ENCODE results near the gene NKG7. TPM values are rescaled to one million over a fixed set of nuclear protein-coding genes. Genes with fewer than 3 reads are reported as not detected.

Gene NKG7
- total and polyA plus RNA-seq, 2 experiments from 2014 or later: not detected

DNA sequence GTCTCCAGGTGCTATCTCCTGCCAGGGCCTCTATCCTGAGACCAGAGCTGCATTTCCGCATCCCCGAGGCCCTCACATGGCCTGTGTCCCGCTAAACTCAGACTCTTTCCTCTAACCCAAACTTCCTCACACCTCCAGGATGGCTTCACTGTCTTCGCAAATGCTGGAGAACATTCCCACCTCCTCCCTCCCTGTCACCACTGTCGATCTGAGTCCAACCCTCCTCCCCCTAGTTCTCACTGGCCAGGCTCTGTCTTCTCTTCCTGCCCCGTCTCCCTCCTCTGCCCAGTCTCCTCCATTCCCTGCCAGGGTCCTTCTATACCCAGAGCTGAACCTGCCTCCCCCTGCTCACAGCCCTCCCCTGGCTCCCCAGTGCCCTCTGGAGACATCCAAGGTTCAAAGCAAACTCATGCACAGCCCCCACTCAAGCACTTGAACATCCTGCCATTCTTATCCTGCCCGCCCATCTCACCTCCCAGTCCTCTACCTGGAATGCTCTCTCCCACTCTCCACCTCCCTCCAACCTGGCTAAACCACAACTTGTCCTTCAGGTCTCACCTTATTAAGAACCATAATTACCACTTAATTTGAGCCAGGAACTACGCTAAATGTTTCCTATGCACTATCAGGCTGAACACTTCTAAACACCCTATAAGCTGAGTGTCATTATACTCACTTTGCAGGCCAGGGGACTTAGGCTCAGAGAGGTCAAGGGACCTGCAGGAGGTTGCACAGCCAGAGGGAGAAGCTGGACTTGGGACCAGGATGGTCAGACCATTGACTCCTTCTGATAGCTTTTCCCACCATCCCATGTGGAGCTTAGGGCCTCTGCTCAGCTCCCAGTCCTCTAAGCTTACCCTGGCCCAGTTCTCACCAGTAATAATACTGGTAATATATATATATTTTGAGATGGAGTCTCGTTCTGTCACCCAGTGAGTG is 29.6 kb downstream of the NKG7 start:
- no peaks in the 10 kb centered on the region for H3K9me2 ChIP-seq (ENCODE audit: insufficient read depth)
- DNase-seq (ENCODE audit: low spot score) (no peak), ATAC-seq (no peak)
- Mint-ChIP-seq H3K27me3 (ENCODE audit: insufficient read depth, low read depth, poor library complexity) (peaks cover 22% of the 10 kb centered on the region), H3K27ac (no peak overlapping the region), H3K36me3 (ENCODE audit: low read depth) (peaks cover 7% of the 10 kb centered on the region; the same call in 2 of the 3 replicates), H3K4me1 (peaks cover 28% of the 10 kb centered on the region), H3K9me3 (no peaks in the 10 kb centered on the region), H3K4me3 (peak overlapping the region; percentile 53)
- peaks cover 16% of the 10 kb centered on the region for H3K27me3 ChIP-seq (ENCODE audit: insufficient read depth)
- no peaks in the 10 kb centered on the region for H3K79me2 ChIP-seq (replicated peaks; ENCODE audit: insufficient read depth)
- no peaks in the 10 kb centered on the region; the same call in 1 of the 2 replicates for H4K20me1 ChIP-seq (replicated peaks; ENCODE audit: insufficient read depth)
- H3K36me3 ChIP-seq (ENCODE audit: insufficient read depth): no peaks in the 10 kb centered on the region
- H3K4me3 ChIP-seq: no peak overlapping the region
- no peak overlapping the region for H2AFZ ChIP-seq
- TF ChIP-seq STAT1 (IDR thresholded peaks at IDR 0.05; ENCODE audit: unreplicated experiment) (no peak), POLR2AphosphoS5 (IDR thresholded peaks at IDR 0.05; ENCODE audit: low read depth) (no peak), JUNB (IDR thresholded peaks at IDR 0.05; ENCODE audit: unreplicated experiment) (no peak), ZNF114 (CRISPR knock-in tag; IDR thresholded peaks at IDR 0.05) (no peak), NANOG (IDR thresholded peaks at IDR 0.05; ENCODE audit: borderline replicate concordance) (no peak), ZNF331 (CRISPR knock-in tag; IDR thresholded peaks at IDR 0.05; ENCODE audit: low read depth) (no peak)
- TF ChIP-seq, protein P1, sequence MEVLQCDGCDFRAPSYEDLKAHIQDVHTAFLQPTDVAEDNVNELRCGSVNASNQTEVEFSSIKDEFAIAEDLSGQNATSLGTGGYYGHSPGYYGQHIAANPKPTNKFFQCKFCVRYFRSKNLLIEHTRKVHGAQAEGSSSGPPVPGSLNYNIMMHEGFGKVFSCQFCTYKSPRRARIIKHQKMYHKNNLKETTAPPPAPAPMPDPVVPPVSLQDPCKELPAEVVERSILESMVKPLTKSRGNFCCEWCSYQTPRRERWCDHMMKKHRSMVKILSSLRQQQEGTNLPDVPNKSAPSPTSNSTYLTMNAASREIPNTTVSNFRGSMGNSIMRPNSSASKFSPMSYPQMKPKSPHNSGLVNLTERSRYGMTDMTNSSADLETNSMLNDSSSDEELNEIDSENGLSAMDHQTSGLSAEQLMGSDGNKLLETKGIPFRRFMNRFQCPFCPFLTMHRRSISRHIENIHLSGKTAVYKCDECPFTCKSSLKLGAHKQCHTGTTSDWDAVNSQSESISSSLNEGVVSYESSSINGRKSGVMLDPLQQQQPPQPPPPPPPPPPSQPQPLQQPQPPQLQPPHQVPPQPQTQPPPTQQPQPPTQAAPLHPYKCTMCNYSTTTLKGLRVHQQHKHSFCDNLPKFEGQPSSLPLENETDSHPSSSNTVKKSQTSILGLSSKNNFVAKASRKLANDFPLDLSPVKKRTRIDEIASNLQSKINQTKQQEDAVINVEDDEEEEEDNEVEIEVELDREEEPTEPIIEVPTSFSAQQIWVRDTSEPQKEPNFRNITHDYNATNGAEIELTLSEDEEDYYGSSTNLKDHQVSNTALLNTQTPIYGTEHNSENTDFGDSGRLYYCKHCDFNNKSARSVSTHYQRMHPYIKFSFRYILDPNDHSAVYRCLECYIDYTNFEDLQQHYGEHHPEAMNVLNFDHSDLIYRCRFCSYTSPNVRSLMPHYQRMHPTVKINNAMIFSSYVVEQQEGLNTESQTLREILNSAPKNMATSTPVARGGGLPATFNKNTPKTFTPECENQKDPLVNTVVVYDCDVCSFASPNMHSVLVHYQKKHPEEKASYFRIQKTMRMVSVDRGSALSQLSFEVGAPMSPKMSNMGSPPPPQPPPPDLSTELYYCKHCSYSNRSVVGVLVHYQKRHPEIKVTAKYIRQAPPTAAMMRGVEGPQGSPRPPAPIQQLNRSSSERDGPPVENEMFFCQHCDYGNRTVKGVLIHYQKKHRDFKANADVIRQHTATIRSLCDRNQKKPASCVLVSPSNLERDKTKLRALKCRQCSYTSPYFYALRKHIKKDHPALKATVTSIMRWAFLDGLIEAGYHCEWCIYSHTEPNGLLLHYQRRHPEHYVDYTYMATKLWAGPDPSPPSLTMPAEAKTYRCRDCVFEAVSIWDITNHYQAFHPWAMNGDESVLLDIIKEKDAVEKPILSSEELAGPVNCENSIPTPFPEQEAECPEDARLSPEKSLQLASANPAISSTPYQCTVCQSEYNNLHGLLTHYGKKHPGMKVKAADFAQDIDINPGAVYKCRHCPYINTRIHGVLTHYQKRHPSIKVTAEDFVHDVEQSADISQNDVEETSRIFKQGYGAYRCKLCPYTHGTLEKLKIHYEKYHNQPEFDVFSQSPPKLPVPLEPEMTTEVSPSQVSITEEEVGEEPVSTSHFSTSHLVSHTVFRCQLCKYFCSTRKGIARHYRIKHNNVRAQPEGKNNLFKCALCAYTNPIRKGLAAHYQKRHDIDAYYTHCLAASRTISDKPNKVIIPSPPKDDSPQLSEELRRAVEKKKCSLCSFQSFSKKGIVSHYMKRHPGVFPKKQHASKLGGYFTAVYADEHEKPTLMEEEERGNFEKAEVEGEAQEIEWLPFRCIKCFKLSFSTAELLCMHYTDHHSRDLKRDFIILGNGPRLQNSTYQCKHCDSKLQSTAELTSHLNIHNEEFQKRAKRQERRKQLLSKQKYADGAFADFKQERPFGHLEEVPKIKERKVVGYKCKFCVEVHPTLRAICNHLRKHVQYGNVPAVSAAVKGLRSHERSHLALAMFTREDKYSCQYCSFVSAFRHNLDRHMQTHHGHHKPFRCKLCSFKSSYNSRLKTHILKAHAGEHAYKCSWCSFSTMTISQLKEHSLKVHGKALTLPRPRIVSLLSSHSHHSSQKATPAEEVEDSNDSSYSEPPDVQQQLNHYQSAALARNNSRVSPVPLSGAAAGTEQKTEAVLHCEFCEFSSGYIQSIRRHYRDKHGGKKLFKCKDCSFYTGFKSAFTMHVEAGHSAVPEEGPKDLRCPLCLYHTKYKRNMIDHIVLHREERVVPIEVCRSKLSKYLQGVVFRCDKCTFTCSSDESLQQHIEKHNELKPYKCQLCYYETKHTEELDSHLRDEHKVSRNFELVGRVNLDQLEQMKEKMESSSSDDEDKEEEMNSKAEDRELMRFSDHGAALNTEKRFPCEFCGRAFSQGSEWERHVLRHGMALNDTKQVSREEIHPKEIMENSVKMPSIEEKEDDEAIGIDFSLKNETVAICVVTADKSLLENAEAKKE (CRISPR knock-in tag; IDR thresholded peaks at IDR 0.05): no peak
- H3K4me1 ChIP-seq (ENCODE audit: insufficient read depth): peaks cover 24% of the 10 kb centered on the region
- no peaks in the 10 kb centered on the region for H3F3A ChIP-seq (replicated peaks; ENCODE audit: low read depth)
- peak overlapping the region; percentile 66 for H3K4me2 ChIP-seq
- no peak overlapping the region for H3K27ac ChIP-seq (ENCODE audit: low read depth)
